Lower lobe of right lung (tissue), 2 donors: ENCODE results near the gene SYT15. TPM values are rescaled to one million over a fixed set of nuclear protein-coding genes. Genes with fewer than 3 reads are reported as not detected.

Source experiments
- ATAC-seq, 2 donors: fragments of 200-7000 bp; cut with Tn5 transposase; one replicate each; pipeline ENCODE4 v1.9.1; 2020 to 2022; ENCODE audit warnings: mild to moderate bottlenecking in 2 of 2, moderate library complexity in 2 of 2
- DNase-seq: peaks from one replicate; pipeline ENCODE4 v3.0.0-alpha.2; 2020
- H3K27ac ChIP-seq: fragments of 200-600 bp; one replicate; pipeline ENCODE4 v1.8.0; 2022
- H3K27me3 ChIP-seq: fragments of 200-600 bp; one replicate; pipeline ENCODE4 v1.8.0; 2022; ENCODE audit warnings: low read depth
- H3K36me3 ChIP-seq: fragments of 200-600 bp; one replicate; pipeline ENCODE4 v1.8.0; 2022; ENCODE audit warnings: mild to moderate bottlenecking
- H3K4me1 ChIP-seq: fragments of 200-600 bp; one replicate; pipeline ENCODE4 v1.8.0; 2022
- H3K4me3 ChIP-seq: fragments of 200-600 bp; one replicate; pipeline ENCODE4 v1.8.0; 2022; ENCODE audit warnings: mild to moderate bottlenecking
- H3K9me3 ChIP-seq: fragments of 200-600 bp; one replicate; pipeline ENCODE4 v1.8.0; 2022
- intact Hi-C: fragments of 100-400 bp; cut with DNase I; formaldehyde crosslinking; loops from one replicate; pipeline ENCODE4 v1.11.0; 2022
- total RNA-seq: library from RNA; stranded (reverse); fragmentation: NEBNext Ultra II Directional; extraction: Animal tissue kit (Norgen Biotek cat#: 25700); gene quantifications from one replicate; pipeline ENCODE4 v1.2.1, GENCODE V29; 2021
- TF ChIP-seq, protein P1 (sequence below): fragments of 200-600 bp; IDR thresholded peaks from one replicate; pipeline ENCODE4 v1.8.0; 2022; ENCODE audit warnings: antibody characterized with exemption, mild to moderate bottlenecking
- donor health status: DM: no; HTN: yes; CAD: no; lungs with severe emphysema.

SYT15 gene
- total RNA-seq, 1 donor from 2014 or later: 34.5 TPM

DNA sequence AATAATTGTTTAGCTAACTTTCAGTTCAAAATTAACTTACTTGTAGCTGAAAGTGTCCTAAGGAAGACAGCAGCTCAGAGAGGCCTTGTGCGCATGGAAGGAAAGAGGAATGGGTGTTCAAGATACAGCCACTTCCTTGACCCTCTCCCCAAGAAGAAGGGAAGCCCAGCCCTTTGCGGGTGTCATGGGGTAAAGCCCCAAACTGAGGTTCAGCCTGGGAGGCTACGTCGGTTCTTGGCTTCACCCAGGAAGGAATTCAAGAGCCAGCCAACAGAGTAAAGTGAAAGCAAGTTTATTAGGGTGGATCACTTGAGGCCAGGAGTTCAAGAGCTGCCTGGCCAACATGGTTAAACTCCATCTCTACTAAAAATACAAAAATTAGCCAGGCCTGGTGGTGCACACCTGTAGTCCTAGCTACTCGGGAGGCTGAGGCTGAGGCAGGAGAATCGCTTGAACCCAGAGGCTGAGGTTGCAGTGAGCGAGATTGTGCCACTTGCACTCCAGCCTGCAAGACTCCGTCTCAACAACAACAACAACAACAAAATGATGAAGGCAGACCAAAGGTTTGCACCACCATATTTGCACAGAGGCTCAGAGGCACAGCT lies 38.4 kb upstream of the SYT15 start:
- H3K36me3 ChIP-seq: no peaks in the 10 kb centered on the region
- H3K9me3 ChIP-seq: no peaks in the 10 kb centered on the region
- peaks cover 22% of the 10 kb centered on the region for H3K4me1 ChIP-seq
- intact Hi-C loops: no loop called here
- H3K4me3 ChIP-seq: peak overlapping the region; percentile 39
- TF ChIP-seq, protein P1, sequence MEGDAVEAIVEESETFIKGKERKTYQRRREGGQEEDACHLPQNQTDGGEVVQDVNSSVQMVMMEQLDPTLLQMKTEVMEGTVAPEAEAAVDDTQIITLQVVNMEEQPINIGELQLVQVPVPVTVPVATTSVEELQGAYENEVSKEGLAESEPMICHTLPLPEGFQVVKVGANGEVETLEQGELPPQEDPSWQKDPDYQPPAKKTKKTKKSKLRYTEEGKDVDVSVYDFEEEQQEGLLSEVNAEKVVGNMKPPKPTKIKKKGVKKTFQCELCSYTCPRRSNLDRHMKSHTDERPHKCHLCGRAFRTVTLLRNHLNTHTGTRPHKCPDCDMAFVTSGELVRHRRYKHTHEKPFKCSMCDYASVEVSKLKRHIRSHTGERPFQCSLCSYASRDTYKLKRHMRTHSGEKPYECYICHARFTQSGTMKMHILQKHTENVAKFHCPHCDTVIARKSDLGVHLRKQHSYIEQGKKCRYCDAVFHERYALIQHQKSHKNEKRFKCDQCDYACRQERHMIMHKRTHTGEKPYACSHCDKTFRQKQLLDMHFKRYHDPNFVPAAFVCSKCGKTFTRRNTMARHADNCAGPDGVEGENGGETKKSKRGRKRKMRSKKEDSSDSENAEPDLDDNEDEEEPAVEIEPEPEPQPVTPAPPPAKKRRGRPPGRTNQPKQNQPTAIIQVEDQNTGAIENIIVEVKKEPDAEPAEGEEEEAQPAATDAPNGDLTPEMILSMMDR: no peak
- H3K27me3 ChIP-seq: peaks cover 17% of the 10 kb centered on the region
- ATAC-seq (peak in 1 of 2 donors; percentile 8), DNase-seq (peak; percentile 41)
- peak overlapping the region; percentile 71 for H3K27ac ChIP-seq

- intact Hi-C loops: no loop called here
- H3K9me3 ChIP-seq: no peaks in the 10 kb centered on the region
- peak overlapping the region; percentile 71 for H3K27ac ChIP-seq
- peak; percentile 40 to 44 for ATAC-seq
- peak; percentile 76 for DNase-seq
- H3K36me3 ChIP-seq: no peaks in the 10 kb centered on the region
- peak overlapping the region; percentile 39 for H3K4me3 ChIP-seq
- H3K27me3 ChIP-seq: peaks cover 17% of the 10 kb centered on the region
- TF ChIP-seq, protein P1: peak; percentile 36
- H3K4me1 ChIP-seq: peaks cover 22% of the 10 kb centered on the region
These were observed 37.8 kb upstream of the SYT15 start for GRCh38 chr10:46541017-46541661.

GRCh38 chr10:46541735-46542566 lies 37.0 kb upstream of the SYT15 start:
- intact Hi-C loops: no loop called here
- TF ChIP-seq, protein P1: no peak
- ATAC-seq: no peak
- peak overlapping the region; percentile 4 for H3K27ac ChIP-seq
- no peaks in the 10 kb centered on the region for H3K9me3 ChIP-seq
- peaks cover 14% of the 10 kb centered on the region for H3K27me3 ChIP-seq
- peak; percentile 47 for DNase-seq
- H3K4me3 ChIP-seq: no peak overlapping the region
- H3K36me3 ChIP-seq: no peaks in the 10 kb centered on the region
- H3K4me1 ChIP-seq: peaks cover 29% of the 10 kb centered on the region

- ATAC-seq (no peak), DNase-seq (peak; percentile 45)
- Histone ChIP-seq H3K27ac (no peak overlapping the region), H3K9me3 (no peaks in the 10 kb centered on the region), H3K4me3 (no peak overlapping the region), H3K27me3 (peaks cover 12% of the 10 kb centered on the region), H3K4me1 (peaks cover 37% of the 10 kb centered on the region), H3K36me3 (no peaks in the 10 kb centered on the region)
- TF ChIP-seq, protein P1: no peak
- intact Hi-C loops: no loop called here
These were observed 36.1 kb upstream of the SYT15 start for GRCh38 chr10:46542567-46543465.
